ENCODE data around the gene TP53.

GRCh38 chr17:7626307-7626706, 61.0 kb downstream of the TP53 start:
- no peak for TF ChIP-seq EP300 (IDR thresholded peaks at IDR 0.05; ENCODE audit: borderline replicate concordance in 1 of 2, low read depth in 1 of 2, low read length in 1 of 2)
- no peak for TF ChIP-seq EZH2phosphoT487 (IDR thresholded peaks at IDR 0.05; ENCODE audit: borderline replicate concordance, low read depth)
- TF ChIP-seq, protein P1, sequence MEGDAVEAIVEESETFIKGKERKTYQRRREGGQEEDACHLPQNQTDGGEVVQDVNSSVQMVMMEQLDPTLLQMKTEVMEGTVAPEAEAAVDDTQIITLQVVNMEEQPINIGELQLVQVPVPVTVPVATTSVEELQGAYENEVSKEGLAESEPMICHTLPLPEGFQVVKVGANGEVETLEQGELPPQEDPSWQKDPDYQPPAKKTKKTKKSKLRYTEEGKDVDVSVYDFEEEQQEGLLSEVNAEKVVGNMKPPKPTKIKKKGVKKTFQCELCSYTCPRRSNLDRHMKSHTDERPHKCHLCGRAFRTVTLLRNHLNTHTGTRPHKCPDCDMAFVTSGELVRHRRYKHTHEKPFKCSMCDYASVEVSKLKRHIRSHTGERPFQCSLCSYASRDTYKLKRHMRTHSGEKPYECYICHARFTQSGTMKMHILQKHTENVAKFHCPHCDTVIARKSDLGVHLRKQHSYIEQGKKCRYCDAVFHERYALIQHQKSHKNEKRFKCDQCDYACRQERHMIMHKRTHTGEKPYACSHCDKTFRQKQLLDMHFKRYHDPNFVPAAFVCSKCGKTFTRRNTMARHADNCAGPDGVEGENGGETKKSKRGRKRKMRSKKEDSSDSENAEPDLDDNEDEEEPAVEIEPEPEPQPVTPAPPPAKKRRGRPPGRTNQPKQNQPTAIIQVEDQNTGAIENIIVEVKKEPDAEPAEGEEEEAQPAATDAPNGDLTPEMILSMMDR (IDR thresholded peaks at IDR 0.05): no peak
- TF ChIP-seq SIN3A (IDR thresholded peaks at IDR 0.05; ENCODE audit: borderline replicate concordance, low read depth, low read length): no peak
- TF ChIP-seq MEF2A (IDR thresholded peaks at IDR 0.05; ENCODE audit: borderline replicate concordance, low read depth): no peak
- TF ChIP-seq, protein P2, sequence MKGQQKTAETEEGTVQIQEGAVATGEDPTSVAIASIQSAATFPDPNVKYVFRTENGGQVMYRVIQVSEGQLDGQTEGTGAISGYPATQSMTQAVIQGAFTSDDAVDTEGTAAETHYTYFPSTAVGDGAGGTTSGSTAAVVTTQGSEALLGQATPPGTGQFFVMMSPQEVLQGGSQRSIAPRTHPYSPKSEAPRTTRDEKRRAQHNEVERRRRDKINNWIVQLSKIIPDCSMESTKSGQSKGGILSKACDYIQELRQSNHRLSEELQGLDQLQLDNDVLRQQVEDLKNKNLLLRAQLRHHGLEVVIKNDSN (IDR thresholded peaks at IDR 0.05; ENCODE audit: borderline replicate concordance, low read depth): no peak
- TF ChIP-seq RAD21 (IDR thresholded peaks at IDR 0.05; ENCODE audit: low read length): no peak
- TF ChIP-seq TAF1 (IDR thresholded peaks at IDR 0.05; ENCODE audit: borderline replicate concordance, low read depth, low read length): no peak
- no peak for TF ChIP-seq MAX (IDR thresholded peaks at IDR 0.05; ENCODE audit: low read depth)
- TF ChIP-seq YY1 (IDR thresholded peaks at IDR 0.05; ENCODE audit: low read depth): no peak
- TF ChIP-seq POLR2AphosphoS5 (IDR thresholded peaks at IDR 0.05; ENCODE audit: low read depth, low read length): no peak
- TF ChIP-seq REST (IDR thresholded peaks at IDR 0.05; ENCODE audit: low read depth, low read length): no peak
- TF ChIP-seq GABPA (IDR thresholded peaks at IDR 0.05; ENCODE audit: low read depth): no peak

All from SK-N-SH (cell line).